Activated CD8-positive, alpha-beta memory T cell treated with anti-CD3 and anti-CD28 coated beads for 48 hours (primary cell): ENCODE data around the gene MATN1.
"Not testable (repeated sequence)": the region's sequence is repeated elsewhere in the genome, so short reads cannot be mapped to it uniquely, and the experiment has no call there.

Experiments
- DNase-seq, 3 experiments: peaks; one replicate each; pipeline ENCODE4 v3.0.0-alpha.2; 2020; ENCODE audit warnings: low read depth in 2 of 3, low spot score in 2 of 3

The MATN1 gene

DNA sequence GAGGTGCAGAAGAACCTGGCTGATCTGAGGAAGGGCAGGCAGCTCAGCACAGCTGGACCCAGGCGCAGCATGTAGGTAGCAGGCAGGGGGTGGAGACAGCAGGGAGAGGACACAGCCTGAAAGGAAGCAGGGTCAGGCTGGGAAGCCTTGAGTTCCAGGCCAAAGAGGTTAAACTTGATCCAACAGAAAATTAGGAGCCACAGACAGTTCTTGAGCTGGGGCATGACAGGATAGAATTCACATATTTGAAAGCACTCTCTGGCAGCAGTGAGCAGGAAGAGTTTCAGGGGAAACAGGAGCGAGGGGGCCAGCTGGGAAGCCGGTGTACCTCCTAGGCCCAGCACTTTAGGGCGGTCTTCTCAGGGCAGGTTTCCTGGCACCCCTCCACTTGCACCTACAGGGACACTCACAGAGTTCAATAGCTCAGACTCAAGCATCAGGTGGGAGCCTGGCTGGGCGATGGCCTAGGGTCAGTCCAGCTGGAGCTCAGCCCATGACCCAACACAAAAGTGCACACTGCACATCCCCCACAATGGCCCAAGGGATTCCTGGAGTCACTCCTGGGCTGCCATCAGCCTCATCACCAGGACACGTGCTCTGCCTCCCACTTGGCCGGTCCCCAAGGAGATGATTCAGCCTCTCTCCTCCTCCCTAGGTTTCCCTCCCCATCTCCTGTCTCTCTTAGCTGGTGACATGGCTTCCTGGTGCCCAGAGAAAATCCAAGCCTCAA lies 22.7 kb downstream of the MATN1 start:
- DNase-seq: no peak

DNA sequence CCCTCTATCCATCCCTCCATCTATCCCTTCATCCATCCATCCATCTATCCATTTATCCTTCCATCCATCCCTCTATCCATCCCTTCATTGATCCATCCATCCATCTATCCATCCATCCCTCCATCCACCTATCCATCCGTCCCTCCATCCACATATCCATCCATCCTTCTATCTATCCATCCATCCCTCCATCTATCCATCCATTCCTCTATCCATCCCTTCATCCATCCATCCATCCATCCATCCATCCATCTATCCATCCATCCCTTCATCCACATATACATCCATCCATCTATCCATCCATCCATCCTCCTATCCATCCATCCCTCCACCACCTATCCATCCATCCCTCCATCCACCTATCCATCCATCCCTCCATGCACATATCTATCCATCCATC lies 23.6 kb downstream of the MATN1 start:
- DNase-seq: no peak

DNA sequence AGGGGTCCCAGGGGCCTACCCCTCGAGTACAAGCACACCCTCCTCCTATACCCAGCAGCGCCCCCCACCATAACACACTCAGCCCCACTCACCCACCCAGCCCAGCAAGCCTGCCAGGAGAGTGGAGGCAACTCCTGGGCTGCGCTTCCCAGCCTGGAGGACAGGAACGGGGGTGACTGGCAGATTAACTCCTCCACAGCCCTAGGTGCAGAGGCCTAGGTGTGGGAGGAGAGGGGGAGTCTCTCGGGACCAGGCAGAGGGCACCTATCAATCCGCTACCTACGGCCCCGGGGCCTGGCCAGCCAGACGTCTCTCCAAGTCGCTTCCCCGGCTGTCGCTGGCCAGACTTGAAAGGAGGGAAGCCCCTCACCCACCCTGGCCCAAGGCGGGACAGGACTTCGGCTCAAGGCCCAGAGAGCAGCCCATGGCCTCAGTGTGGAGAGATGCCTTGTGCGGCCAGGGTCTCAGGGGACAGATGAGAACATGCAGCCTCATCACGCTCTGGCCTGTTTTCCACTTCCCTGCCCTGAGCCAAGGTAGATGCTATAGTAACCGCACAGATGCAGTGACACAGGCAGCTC lies 24.9 kb downstream of the MATN1 start:
- no peak for DNase-seq

DNA sequence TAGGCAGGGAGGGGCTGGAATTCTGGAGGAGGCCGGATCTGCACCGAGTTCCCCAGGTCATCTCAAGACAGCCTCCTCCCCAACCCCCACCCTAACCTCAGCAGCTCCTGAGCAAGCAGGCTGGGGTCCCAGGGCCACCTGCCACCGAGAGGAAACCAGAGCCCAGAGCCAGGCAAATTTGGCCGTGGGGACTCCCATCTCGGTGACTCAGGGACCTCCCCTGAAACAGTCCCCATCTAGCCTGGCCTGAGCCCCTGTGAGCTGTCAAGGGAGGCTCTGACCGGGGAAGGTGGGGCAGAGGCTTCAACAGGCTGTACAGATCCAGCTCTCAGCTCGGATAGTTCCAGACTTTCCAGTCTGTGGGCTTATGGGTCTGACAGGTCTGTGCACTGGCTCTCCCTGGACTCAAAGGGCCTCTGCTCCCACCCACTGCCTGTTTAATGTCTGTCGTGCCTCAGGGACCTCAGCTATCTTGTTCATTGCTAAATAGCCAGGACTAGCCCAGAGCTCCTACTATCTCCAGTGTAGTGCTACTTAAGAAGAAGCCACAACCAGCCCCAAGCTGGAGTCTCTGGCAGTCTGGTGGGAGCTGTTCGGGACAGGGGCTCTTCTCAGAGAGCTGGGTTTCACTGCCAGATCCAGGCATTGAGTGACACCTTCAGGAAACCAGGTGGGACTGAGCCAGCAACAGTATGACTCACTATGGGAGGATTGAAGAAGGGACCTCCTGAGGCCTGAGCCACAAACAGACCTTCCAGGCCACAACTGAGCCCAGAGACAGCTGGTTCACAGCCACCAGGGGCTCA lies 25.6 kb downstream of the MATN1 start:
- no peak for DNase-seq

DNA sequence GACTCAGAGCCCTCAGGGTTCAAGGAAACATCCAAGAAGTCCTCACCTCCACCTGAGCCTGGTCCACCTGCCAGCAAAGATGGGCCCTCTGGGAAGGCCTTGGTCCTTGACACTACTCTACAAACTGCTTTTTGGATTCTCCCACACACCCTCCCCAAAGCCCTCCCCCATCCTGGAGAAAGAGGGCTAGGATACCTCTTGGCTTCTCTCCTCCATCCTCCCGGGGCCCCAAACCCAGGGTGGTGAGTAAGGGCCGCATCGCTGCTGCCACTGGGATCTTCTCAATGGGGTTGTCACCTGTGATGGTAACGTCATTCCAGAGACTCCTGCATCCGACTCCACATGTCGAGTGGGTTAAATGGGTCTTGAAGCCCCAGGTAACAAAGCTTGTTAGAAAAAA lies 26.6 kb downstream of the MATN1 start:
- no peak for DNase-seq

DNA sequence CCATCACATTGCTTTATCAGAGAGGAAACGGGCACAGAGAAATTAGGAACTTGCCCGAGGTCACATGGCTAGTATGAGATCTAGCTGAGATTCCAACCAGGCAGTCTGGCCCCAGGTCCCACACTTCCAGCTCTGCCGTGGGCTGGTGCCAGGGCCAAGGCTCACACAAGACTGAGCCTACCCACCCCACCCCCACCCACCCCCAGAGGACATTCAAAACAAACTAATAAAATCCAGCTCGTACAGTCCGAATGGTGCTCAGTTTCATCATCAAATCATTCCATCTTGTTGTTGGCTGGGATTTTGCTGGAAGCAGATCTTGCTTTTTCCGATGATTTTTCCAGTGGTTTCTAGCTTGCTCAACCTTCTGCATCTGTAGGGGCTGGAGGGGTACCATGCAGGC lies 27.9 kb downstream of the MATN1 start:
- no peak for DNase-seq

DNA sequence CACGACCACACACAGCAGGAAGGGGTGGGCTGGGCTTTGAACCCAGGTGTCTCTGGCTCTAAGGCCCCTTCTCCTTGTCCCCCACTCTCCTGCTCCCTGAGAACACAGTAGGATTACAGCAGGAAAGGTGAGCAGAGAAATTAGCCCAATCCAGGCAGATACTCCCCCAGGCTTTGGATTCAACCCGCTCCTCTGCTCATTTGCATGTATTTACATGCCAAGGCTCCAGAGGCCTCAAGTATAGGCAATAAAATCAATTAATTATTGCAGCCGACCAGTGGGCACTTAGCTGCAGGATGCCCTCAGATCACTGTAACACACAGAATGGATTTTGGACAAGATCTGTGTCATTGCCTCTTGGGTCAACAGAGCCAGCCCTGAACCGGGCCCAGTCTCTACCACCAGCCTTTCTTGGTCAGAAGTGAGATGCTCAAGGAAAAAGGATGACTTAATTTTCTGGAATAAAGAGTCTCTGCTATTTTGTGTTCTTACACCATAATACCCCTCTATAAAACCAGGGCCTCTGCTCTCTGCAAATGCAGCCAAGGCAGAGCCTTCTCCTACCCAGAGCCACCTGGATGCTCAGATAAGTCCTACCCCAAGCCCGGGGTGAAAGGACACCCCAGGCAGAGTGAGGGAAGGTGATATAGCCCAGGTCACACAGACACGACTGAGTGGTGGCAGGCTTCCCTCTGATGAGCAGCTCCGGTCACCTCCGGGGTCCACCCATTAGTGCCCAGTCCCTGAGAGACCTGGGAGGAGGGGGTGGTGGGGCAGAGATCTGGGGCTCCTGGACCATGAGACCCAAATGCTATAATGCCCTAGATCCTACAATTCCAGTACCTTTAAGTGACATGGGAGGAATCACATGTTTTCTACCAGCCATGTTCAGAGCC lies 28.9 kb downstream of the MATN1 start:
- DNase-seq: no peak

DNA sequence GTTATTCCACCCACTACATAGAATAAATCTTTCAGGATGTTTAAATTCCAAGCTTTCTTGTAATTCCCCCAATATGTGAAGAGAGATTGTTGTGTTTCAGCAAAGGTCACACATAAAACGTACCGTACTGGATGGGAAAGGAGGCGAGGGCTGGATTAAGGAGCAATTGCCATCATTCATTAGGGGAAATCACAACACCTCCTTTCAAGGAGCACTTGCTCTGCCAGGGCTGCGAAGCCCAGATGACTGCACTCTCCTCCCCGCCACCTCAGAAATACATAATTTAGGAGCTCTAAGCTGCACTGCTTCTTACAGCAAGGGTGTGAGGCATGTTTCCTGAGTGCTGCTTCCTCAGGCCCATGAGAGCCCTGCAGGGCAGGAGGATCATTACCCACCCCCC lies 29.6 kb downstream of the MATN1 start:
- DNase-seq: no peak

DNA sequence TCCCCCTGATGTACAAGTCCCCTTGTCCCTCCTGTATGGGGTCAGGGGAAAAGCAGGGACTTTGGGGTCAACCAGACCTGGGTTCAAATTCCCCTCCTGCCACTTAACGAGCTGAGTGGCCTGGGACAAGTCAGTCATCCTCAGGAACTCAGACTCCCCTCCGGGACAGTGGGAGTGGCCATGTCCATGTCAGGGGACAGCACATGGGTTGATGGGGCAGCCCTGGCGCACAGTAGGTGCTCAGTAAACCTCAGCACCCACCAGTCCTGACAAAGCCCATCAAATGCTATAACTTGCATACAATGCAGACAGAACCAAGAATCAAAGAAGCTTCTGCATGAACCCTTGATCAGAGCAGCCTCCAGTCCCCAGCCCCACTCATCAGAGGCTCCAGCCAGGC lies 30.0 kb downstream of the MATN1 start:
- DNase-seq: no peak

DNA sequence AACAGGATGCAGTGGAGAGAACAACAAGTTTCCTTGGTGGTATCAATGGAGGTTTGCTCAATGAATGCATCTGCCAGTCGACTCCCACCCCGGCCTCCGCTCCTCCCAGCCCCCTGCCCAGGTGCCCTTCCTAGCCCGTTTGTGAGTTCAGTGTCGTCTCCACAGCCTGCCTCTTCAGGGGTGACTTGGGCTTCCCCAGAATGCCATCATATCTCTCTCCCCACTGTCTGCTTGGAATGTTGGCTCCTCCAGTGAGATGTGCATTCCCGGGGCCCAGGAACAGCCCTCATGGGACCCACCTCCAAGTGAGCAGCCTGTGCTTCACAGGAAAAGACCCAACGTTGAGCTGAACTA lies 30.5 kb downstream of the MATN1 start:
- no peak for DNase-seq

DNA sequence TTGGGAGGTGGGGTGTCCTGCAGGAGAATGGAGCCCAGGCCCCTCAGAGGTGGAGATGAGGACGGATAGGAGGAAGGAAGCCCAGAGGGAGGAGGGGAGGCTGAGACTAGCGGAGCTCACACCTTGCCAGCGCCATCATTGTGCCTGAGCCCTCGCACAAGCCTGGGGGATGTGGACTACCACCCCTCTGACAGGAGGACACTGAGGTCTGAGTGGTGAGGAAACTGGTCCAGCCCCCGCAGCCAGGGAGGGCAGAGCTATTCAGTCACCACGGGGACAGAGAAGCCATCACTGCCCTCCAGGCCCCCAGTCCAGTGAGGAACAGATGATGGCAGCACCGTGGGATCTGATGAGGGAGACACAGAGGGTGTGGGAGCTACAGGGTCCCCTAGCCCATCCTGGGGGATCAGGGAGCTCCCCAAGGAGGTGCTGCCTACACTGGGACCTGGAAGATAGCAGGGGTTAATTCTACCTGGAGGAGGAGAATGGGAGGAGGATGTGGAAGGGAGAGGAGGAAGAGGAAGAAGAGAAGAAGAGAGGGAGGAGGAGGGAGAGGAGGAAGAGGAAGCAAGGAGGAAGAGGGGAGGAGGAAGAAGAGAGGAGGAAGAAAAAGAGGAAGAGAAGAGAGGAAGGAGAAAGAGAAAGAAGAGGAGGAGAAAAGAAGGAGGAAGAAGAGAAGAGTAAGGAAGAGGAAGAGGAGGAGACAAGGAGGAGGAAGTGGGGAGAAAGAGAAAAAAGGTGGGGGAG lies 31.0 kb downstream of the MATN1 start:
- no peak for DNase-seq

DNA sequence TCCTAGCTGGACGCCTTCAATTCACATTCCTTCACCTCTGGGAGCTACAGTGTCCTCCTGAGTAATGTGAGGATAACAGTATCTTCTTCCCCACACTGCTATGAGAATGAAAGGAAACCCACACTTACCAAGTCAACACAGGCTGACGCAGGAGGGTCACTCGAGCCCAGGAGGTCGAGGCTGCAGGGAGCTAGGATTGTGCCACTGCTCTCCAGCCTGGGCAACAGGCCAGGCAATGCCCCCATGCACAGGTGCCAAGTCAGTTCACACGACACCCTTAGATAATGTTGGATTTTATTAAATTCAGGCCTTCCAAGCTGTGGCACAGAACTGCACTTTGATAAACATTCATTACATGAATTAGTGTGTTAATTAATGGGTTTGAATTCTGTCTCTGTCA lies 31.9 kb downstream of the MATN1 start:
- DNase-seq: no peak

DNA sequence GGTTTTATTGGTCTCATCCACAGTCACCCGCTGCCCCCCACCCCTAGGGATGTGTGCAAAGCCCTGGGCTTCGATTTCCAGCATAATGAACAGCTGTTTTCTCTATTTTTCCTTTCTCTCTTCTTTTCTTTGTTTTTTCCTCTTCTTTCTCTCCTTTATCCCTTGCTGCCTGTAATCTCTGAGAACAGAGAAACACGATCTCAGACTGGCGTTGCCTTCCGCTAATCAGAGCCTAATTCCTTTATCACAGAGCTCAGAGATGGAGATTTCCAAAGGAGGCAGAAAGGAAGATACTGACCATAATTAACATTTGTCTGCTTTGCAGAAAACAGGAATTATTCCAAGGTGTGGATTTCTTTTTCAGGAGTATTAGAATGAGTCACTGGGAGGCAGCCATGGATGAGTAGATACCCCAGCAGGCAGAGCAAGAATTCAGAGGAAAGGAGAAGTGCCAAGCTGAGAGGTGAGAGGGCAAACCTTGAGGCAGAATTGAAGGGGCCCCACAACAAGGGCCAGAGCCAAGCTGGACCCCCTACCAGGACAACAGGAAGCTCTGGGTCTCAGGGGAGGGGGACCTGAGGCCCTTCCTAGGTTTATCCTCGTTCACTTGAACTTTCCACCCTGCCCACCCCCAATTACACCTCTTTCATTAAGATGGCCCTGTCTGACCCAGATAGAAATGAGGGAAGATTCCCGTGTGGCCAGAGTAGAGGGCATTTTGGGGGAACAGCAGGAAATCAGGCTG lies 33.3 kb downstream of the MATN1 start:
- DNase-seq: no peak

DNA sequence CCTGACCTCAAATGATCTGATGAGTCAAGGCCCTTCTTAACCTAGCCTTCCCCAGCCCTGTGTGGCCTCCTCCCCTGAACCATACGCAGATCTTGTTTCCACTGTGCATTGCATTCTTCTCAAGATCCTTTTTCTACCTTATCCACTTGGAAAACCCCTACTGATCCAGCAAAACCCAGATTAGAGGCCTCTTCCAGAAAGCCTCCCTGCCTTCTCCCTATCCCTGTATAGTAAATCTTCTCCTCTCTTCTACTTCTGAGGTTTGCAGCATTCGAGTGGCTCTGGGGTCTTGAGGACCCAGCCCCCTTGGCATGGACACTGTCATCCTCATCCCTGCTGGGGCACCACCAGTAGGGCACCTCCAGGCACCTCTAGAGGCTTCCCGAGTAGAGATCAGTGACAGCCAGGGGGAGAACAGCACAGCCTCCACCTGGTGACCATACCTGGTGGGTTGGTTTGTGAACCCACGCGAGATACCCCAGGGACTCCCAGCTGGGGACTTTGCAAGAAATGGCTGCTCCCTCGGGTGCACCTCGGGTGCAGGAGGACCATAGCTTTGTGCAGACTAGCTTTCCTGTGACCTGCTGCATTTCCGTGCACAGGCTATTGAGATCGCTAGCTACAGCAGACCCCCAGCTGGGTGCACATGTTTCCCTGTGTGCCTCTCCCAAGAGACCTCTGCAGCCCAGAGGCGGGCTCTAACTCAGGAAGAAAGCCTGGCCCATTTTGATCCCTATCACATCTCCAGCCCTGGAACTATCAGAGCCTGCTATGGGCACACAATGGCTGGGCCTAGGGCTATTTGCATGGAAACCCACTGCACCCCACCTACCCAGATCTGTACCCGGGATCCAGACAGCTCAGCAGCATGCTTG lies 34.2 kb downstream of the MATN1 start:
- DNase-seq: no peak

DNA sequence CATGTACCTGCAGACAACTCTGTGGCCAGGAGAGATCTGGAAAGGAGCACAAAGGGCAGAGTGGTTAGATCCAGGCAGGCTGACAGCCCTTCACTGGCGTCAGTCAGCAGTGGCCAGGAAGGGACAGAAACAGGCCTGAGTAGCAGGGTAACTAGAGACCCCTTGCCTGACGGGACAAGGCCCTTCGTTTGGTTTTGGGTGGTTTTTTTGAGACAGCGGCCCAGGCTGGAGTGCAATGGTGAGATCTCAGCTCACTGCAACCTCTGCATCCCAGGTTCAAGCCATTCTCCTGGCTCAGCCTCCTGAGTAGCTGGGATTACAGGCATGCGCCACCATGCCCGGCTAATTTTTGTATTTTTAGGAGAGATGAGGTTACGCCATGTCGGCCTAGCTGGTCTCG lies 34.9 kb downstream of the MATN1 start:
- DNase-seq: not testable (repeated sequence)

DNA sequence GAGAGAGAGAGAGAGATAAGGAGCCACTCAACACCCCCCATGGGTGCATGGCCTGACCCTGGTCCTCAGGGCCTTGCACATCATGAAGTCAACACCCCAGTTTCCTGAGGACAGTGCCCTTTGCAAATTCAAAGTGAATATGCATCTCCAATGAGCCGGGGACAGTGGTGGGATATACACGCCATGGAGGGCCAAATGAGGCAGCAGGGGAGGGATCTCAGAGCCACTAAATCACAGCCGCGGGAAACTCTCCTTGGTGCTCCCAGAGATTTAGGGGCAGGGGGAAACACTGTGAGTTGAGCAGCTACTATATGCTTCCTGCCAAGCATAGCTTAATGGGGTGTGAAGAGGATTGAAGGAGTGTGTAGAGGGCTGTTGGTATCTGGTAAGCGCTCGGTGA lies 35.5 kb downstream of the MATN1 start:
- DNase-seq: no peak

DNA sequence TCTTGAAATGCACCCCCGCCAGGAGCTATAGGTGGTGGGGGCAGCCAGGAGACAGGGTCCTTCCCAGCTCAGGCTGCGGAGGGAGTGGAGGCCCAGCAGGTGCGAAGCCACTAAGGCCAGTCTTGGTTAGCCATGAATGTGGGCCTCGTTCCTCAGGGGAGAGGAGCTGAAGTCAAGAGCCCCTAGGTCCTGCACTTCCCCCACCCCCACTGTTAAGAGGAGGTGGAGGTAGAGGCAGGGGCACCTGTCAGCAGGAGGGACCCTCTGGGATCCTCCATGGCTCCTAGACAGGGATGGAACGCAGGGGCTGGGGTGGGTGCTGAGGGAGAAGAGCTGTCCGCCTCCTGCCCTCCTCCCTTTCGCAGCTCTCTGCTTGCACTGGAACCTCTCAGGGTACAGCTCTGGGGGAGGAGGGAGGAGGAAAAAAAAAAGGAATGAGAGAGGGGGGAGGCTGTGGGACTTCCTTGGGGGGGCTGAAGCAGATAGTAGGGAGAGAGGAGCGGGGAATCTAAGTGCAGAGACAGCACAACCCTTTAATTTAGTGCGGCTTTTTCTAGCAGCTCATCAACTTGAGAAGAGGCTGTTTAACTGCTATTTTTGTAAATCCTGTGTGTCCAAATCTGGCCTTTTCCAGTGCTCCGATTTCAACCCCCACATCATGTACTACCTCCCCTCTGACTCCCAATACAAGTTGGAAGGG lies 37.0 kb downstream of the MATN1 start:
- no peak for DNase-seq

DNA sequence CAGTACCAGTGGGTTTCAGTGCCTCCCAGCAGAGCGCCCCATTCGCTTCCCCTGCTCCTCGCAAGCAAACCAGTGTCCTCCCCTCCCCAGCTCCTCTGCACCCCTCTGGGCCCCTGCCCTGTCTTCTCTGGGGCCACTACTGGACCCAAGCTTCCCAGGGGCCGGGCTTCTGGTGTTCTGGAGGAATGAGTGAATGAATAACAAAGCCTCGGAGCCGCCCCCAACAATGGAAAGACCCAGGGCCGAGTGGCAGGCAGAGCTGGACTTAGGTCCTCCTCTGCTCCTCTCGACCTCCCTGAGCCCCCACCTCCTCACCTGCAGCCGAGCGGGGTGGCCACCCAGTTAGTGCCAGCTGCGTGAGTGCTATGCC lies 37.6 kb downstream of the MATN1 start:
- no peak for DNase-seq
